ENCODE measurements around the gene CTTN.
A peak's percentile ranks its signal among the peaks of the same experiment; 100 is the strongest.

Gene CTTN

GRCh38 chr11:70397983-70398833 is at the start of gene CTTN:
CTTN (plus strand) TSS chr11:70398529; CDS start chr11:70407298, 8,769 bp downstream.
- peak; percentile 86 for DNase-seq

- no peak for DNase-seq
Observed at GRCh38 chr11:70348608-70349007, 49.7 kb upstream of the CTTN start.

- DNase-seq: no peak
Observed at GRCh38 chr11:70351646-70352045, 46.7 kb upstream of the CTTN start.

DNA sequence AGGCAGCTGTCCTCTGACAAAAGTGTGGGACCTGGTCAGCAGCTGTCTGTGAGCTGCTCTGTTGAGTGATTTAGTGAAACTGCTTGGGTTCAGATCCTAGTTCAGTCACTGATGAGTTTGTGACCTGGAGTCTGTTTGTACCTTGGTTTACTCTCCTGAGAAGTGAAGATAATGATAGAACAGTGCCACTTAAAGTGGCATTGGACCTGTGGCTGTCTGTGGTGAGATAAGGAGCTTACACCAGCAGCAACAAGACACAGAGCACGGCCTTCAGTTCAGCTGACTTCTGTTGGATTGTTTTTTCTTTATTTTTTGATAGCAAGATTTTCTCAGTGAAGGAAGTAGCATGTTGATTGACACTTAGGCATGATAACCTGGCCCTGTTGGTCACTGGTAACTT is 46.2 kb upstream of the CTTN start:
- no peak for DNase-seq

DNA sequence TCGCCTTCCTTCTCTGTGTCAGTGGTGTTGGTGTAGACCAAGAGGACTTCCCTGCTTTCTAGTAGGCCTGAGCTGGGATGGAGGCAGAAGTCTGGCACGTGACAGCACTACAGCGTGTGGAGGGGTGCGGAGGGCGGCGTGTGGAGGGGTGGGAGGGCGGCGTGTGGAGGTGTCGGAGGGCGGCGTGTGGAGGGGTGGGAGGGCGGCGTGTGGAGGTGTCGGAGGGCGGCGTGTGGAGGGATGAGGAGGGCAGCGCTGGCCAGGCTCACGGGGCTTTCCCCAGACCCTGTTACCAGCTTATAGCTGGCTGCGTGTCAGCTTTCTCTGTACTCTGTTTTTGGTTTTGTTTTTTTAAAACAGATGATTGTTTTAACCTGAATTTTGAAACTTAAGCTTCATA is 45.7 kb upstream of the CTTN start:
- DNase-seq: no peak

DNA sequence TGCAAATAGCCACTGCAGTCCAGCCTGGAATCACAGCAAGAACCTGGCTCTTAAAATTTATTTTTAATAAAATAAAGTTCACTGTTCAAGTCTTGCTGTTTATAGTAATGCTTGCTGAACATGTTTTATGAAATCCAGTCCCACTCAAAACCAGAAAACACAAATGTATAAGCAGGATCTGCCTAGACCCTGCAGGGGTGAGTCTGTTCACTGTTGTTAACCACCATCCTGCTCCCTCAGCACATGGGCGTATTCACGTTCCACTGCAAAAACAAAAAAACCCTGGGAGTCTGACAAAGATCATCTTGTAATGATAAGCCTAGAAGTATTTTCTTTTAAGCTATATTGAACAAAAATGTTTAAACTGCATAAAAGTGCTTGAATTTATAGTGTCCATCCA is 45.0 kb upstream of the CTTN start:
- no peak for DNase-seq

DNA sequence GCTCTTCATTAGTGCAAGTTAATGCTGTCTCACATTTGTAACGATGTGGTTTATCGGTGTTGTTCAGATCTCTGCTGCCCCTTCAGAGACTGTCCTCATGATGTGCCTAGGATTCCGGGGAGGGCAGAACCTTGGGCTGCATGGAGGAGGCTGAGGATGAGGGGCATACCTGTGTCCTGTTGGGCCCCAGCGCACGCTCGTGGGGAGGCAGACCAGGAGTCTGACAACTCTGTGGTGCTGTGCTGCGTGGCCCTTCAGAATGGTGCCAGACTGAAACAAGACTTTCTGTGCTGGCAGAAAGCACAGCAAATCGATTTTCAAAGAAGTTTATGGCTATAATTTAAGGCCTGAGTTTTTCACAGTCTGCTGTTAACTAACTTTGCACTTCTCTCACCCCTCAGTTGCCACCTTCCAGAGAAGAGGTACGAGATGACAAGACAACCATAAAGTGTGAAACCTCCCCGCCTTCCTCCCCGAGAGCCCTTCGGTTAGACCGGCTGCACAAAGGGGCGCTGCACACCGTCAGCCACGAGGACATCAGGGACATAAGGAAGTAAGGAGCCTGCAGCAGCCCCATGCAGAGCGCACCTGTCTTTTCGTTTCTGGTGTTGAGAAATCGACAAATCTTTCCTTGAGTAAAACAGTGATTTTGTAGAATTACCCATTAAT is 44.3 kb upstream of the CTTN start:
- DNase-seq: no peak

DNA sequence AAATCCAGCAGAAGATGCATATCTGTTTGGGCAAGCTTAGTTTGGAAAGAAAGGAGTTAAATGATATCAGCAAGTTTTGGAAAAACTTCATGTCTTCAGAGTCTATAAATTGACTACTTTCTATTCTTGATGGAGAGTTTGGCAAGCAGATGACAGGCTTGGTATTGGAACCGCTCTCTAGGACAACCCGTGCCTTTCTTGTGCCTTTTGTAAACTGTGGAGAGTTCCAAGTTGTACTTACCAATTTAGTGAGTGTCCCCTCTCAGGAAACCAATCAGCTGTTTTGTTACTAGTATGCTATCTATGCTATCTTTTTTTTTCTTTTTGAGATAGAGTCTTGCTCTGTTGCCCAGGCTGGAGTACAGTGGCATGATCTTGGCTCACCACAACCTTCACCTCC is 43.7 kb upstream of the CTTN start:
- DNase-seq: no peak

DNA sequence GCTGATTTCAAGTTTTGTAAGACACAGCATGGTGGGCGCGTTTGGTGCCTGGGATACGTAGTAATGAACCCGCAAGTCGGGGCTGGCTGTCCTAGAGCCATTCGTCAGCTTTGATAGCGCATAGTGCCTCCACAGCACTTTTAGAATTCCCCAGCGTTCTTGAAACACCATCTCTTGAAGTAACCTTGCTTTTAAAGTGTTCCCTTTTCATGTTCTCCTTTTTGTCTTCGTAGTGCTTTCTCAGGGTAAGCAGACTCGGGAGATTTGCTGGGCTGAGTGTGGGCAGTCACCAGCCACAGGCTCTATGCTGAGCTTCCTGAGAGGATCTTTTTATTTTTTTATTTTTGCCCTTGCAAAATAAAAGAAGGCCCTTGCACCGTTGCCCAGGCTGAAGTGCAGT is 39.6 kb upstream of the CTTN start:
- DNase-seq: no peak

- no peak for DNase-seq
Observed at GRCh38 chr11:70359451-70360205, 38.7 kb upstream of the CTTN start.

DNA sequence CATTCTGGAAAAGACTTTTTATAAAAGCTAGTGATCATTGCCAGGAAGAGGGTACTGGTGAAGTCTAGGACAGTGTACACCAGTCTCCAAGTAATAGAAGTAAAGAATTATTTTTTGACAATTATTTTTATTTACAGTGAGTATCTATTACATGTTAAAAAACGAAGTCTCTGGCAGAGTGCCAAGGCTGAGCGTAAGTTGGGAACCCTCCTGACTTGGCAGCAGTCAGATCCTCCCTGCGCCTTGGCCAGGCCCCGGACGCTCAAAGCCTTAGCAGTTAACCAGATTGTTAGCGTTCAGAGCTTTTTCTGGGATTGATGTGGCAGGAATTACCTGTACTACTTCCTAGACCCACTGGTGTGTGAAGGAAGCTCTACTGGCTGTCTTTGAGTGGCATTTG is 38.1 kb upstream of the CTTN start:
- DNase-seq: no peak

DNA sequence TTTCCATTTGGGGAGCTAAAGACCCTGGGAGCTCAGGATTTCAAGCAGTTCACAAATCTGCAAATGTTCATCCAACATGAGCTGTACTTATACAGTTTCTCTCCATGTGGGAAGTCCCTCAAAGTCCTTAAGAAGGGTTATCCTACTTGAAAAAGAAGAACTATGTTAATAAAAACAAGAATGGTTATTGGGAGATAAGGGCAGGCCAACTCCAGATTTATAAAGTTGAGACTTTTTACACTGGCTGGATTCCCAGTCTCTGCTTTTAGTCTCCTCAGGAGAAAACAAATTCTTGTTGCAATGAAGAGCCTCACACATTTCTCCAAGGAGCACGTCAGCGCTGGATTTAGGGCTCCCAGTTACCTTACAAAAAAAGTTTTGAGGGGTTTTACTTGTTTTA is 34.2 kb upstream of the CTTN start:
- no peak for DNase-seq

GRCh38 chr11:70364745-70365543 is 33.4 kb upstream of the CTTN start:
- DNase-seq: no peak

- DNase-seq: no peak
Observed at GRCh38 chr11:70365544-70365927, 32.8 kb upstream of the CTTN start.

- peak; percentile 41 for DNase-seq
Observed at GRCh38 chr11:70367071-70367470, 31.3 kb upstream of the CTTN start.

DNA sequence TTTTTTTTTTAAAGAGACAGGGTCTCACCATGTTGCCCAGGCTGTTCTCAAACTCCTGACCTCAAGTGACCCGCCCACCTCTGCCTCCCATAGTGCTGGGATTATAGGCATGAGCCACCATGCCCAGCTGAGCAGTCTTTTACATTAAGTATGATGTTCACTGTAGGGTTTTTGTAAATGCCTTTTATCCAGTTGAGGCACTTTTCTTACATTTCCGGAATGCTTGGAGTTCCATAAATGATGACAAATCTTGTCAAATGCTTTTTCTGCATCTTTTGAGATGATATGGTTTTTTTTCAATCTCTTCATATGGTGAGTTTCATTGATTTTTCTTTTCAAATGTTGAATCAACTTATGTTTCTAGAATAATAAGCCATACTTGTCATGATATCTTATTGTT is 29.4 kb upstream of the CTTN start:
- peak; percentile 12 for DNase-seq

- no peak for DNase-seq
Observed at GRCh38 chr11:70371241-70371640, 27.1 kb upstream of the CTTN start.

- DNase-seq: no peak
Observed at GRCh38 chr11:70372076-70372475, 26.3 kb upstream of the CTTN start.

DNA sequence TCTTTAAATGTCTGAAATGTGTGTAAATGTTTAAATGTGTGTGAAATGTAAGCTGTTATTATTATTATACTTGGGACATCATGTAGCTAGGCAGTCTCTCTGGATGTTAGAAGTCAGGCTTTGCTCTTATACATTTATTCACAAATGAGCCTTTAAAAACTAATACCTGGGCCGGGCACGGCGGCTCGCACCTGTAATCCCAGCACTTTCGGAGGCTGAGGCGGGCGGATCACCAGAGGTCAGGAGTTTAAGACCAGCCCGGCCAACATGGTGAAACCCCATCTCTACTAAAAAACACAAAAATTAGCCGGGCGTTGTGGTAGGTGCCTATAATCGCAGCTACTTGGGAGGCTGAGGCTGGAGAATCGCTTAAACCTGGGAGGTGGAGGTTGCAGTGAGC is 21.7 kb upstream of the CTTN start:
- no peak for DNase-seq

- DNase-seq: no peak
Observed at GRCh38 chr11:70377645-70378044, 20.7 kb upstream of the CTTN start.

DNA sequence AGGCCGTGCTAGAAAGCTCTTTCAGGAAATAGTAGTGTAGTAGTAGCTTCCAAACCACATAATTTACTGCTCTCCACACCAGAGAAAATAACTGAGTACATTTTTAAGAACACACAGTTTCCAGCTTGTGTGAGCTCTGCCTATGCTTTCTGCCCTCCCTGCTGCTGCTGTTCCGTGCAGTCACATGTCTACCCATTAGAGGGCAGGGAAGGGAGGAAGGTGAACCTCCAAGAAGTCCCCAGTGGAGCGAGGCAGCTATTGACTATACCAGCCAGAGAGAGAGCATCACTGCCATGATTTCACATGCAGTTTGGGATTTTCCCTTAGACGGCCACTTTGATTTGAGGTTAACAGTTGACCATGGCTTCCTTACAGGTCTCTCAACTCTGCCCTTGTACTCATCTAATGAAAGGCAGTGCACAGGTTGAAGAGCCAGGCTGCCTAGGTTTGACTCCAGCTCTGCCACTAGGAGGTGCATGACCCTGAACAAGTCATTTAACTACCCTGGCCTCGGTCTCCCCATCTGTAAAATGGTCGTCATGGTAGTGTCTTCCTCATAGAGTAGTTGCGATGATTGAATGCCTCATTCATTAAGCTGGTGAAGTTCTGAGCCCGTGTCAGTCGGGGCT is 19.7 kb upstream of the CTTN start:
- no peak for DNase-seq

- DNase-seq: no peak
Observed at GRCh38 chr11:70381350-70381749, 17.0 kb upstream of the CTTN start.
